HCT116 (cell line): ENCODE measurements around the gene TAMM41. TPM values are rescaled to one million over a fixed set of nuclear protein-coding genes. Genes with fewer than 3 reads are reported as not detected.
"Not testable (repeated sequence)": the region's sequence is repeated elsewhere in the genome, so short reads cannot be mapped to it uniquely, and the experiment has no call there.

Experiments used
- ATAC-seq: fragments of 200-7000 bp; cut with Tn5 transposase; 2 replicates; pipeline ENCODE4 v1.9.1; 2020; ENCODE audit warnings: mild to moderate bottlenecking, moderate library complexity
- BruUV-seq: library from RNA; stranded (reverse); fragments of 400-500 nt; replicated peaks from 2 replicates; lab custom pipeline; 2021; lab: Mats Ljungman, UMichigan
- CTCF ChIA-PET: fragments of 300-600 bp; sonication (Branson Sonifier 250); formaldehyde crosslinking; loops from one replicate; lab custom pipeline; 2021; ENCODE audit warnings: antibody characterized with exemption; lab: Charles Lee
- POLR2A ChIA-PET: fragments of 300-600, 350-600 bp; sonication (Branson Sonifier 250); formaldehyde crosslinking; loops from one replicate; lab custom pipeline; 2021; ENCODE audit warnings: antibody characterized with exemption; lab: Charles Lee
- RAD21 ChIA-PET, 2 experiments: fragments of 300-600 bp; sonication (Branson Sonifier 250); formaldehyde crosslinking; loops; one replicate each; lab custom pipeline; 2023; ENCODE audit warnings: low total read pairs in 2 of 2; ENCODE audit not compliant: uncharacterized antibody in 2 of 2, unreplicated experiment in 2 of 2, low non-redundant PET in 1 of 2; lab: Charles Lee
- DNase-seq: peaks from one replicate; pipeline ENCODE4 v3.0.0-alpha.2; 2010; ENCODE audit warnings: low read depth, low spot score
- H2AFZ ChIP-seq: fragments of 200-600 bp; shearing (Covaris generic), sonication (generic); 2 replicates; pipeline ENCODE4 v1.6.1; 2017; ENCODE audit warnings: low read depth, mixed run types, mixed read lengths, antibody characterized with exemption, low read length; ENCODE audit not compliant: poor library complexity, severe bottlenecking
- H3K27ac ChIP-seq: 2 replicates; pipeline ENCODE4 v1.5.1; 2012; ENCODE audit warnings: low read depth, low read length
- H3K27me3 ChIP-seq: fragments of 200-600 bp; sonication (generic); 2 replicates; pipeline ENCODE4 v1.6.1; 2016; ENCODE audit warnings: mixed run types, low read length, mixed read lengths; ENCODE audit not compliant: insufficient read depth
- H3K36me3 ChIP-seq, 2 experiments: fragments of 200-500 bp in 1 of 2; fragments of 200-600 bp in 1 of 2; sonication (Bioruptor generic) in 1 of 2; sonication (generic) in 1 of 2; 2 replicates each; pipeline versions ENCODE4 v1.5.1 to v1.6.1; 2014 to 2016; ENCODE audit warnings: low read length in 2 of 2, inconsistent platforms in 1 of 2, mixed read lengths in 1 of 2, mixed run types in 1 of 2; ENCODE audit not compliant: insufficient read depth in 2 of 2, control insufficient read depth in 1 of 2
- H3K4me1 ChIP-seq, 2 experiments: fragments of 200-600 bp in 1 of 2; sonication (generic) in 1 of 2; 2 replicates each; pipeline versions ENCODE4 v1.5.1 to v1.6.1; 2012 to 2017; ENCODE audit warnings: low read length in 2 of 2, inconsistent platforms in 1 of 2, mild to moderate bottlenecking in 1 of 2, mixed read lengths in 1 of 2, mixed run types in 1 of 2, moderate library complexity in 1 of 2; ENCODE audit not compliant: insufficient read depth in 2 of 2, control insufficient read depth in 1 of 2
- H3K4me2 ChIP-seq: fragments of 200-600 bp; sonication (generic); 2 replicates; pipeline ENCODE4 v1.6.1; 2017; ENCODE audit warnings: mixed run types, low read length, mixed read lengths
- H3K4me3 ChIP-seq, 2 experiments: fragments of 200-600 bp in 1 of 2; sonication (generic) in 1 of 2; replicated peaks in 1 of 2; 2 replicates each; pipeline ENCODE4 v1.5.1; 2011 to 2016; ENCODE audit warnings: low read length in 2 of 2, control low read depth in 1 of 2, low read depth in 1 of 2, mild to moderate bottlenecking in 1 of 2, mixed read lengths in 1 of 2, mixed run types in 1 of 2
- H3K79me2 ChIP-seq: fragments of 200-600 bp; sonication (generic); 2 replicates; pipeline ENCODE4 v1.6.1; 2017; ENCODE audit warnings: mild to moderate bottlenecking, mixed run types, low read length, moderate library complexity, mixed read lengths; ENCODE audit not compliant: insufficient read depth
- H3K9ac ChIP-seq: fragments of 200-600 bp; sonication (generic); 2 replicates; pipeline ENCODE4 v1.6.1; 2016; ENCODE audit warnings: low read length, mixed read lengths
- H3K9me2 ChIP-seq: fragments of 200-600 bp; sonication (generic), shearing (Covaris generic); 2 replicates; pipeline ENCODE4 v1.6.1; 2017; ENCODE audit warnings: mixed run types, mild to moderate bottlenecking, moderate library complexity; ENCODE audit not compliant: insufficient read depth
- H3K9me3 ChIP-seq, 2 experiments: fragments of 200-500 bp in 1 of 2; fragments of 200-600 bp in 1 of 2; sonication (Bioruptor generic) in 1 of 2; sonication (generic) in 1 of 2; 2 replicates each; pipeline ENCODE4 v1.6.1; 2014 to 2017; ENCODE audit warnings: low read length in 2 of 2, mixed read lengths in 2 of 2, inconsistent platforms in 1 of 2, low read depth in 1 of 2, mild to moderate bottlenecking in 1 of 2, mixed run types in 1 of 2, moderate library complexity in 1 of 2; ENCODE audit not compliant: control insufficient read depth in 1 of 2, insufficient read depth in 1 of 2
- H4K20me1 ChIP-seq: fragments of 200-600 bp; sonication (generic), shearing (Covaris generic); 2 replicates; pipeline ENCODE4 v1.6.1; 2017; ENCODE audit warnings: mixed run types, mild to moderate bottlenecking, moderate library complexity; ENCODE audit not compliant: insufficient read depth
- CBX3 ChIP-seq: IDR thresholded peaks from 2 replicates; pipeline ENCODE4 v1.6.1; 2012; ENCODE audit warnings: low read depth
- CEBPB ChIP-seq: IDR thresholded peaks from 2 replicates; pipeline ENCODE4 v1.6.1; 2012; ENCODE audit warnings: low read depth
- EGR1 ChIP-seq: IDR thresholded peaks from 2 replicates; pipeline ENCODE4 v1.6.1; 2012; ENCODE audit warnings: low read depth
- ELF1 ChIP-seq: IDR thresholded peaks from 2 replicates; pipeline ENCODE4 v1.6.1; 2012; ENCODE audit warnings: low read depth, borderline replicate concordance
- EZH2 ChIP-seq: fragments of 200-600 bp; sonication (generic); IDR thresholded peaks from 2 replicates; pipeline ENCODE4 v1.6.1; 2017; ENCODE audit warnings: antibody characterized with exemption, mixed run types
- EZH2phosphoT487 ChIP-seq: fragments of 200-600 bp; IDR thresholded peaks from 2 replicates; pipeline ENCODE4 v1.6.1; 2018; ENCODE audit warnings: antibody characterized with exemption, borderline replicate concordance
- POLR2AphosphoS5 ChIP-seq: IDR thresholded peaks from 2 replicates; pipeline ENCODE4 v1.6.1; 2011; ENCODE audit warnings: mild to moderate bottlenecking, low read depth, low read length, moderate library complexity
- SIN3A ChIP-seq: IDR thresholded peaks from 2 replicates; pipeline ENCODE4 v1.6.1; 2012; ENCODE audit warnings: low read depth
- SRF ChIP-seq: IDR thresholded peaks from 2 replicates; pipeline ENCODE4 v1.6.1; 2012; ENCODE audit warnings: low read depth
- YY1 ChIP-seq: IDR thresholded peaks from 2 replicates; pipeline ENCODE4 v1.6.1; 2011; ENCODE audit warnings: low read length, low read depth, moderate library complexity, mild to moderate bottlenecking; ENCODE audit not compliant: insufficient replicate concordance; ENCODE audit errors: extremely low read depth
- ZNF274 ChIP-seq: fragments of 200-500 bp; sonication (Bioruptor generic); IDR thresholded peaks from 2 replicates; pipeline ENCODE4 v1.6.1; 2014; ENCODE audit warnings: mild to moderate bottlenecking, low read depth, low read length, inconsistent platforms
- intact Hi-C: fragments of 100-400 bp; cut with micrococcal nuclease; formaldehyde crosslinking; loops from 2 replicates; pipeline ENCODE4 v1.10.0; 2022
- total RNA-seq: library from RNA; stranded (reverse); gene quantifications from one replicate; pipeline ENCODE4 v1.2.1, GENCODE V29; 2021; ENCODE audit not compliant: unreplicated experiment
- TF ChIP-seq, protein P1 (sequence below): IDR thresholded peaks from 2 replicates; pipeline ENCODE4 v1.6.1; 2012; ENCODE audit warnings: low read depth
- TF ChIP-seq, protein P2 (sequence below): IDR thresholded peaks from 2 replicates; pipeline ENCODE4 v1.6.1; 2012
- TF ChIP-seq, protein P3 (sequence below): IDR thresholded peaks from 2 replicates; pipeline ENCODE4 v1.6.1; 2011; ENCODE audit warnings: mild to moderate bottlenecking, low read length, moderate library complexity; ENCODE audit not compliant: insufficient replicate concordance; ENCODE audit errors: extremely low read depth

Gene TAMM41
- total RNA-seq, 1 experiment from 2014 or later, result 17.9 TPM

DNA sequence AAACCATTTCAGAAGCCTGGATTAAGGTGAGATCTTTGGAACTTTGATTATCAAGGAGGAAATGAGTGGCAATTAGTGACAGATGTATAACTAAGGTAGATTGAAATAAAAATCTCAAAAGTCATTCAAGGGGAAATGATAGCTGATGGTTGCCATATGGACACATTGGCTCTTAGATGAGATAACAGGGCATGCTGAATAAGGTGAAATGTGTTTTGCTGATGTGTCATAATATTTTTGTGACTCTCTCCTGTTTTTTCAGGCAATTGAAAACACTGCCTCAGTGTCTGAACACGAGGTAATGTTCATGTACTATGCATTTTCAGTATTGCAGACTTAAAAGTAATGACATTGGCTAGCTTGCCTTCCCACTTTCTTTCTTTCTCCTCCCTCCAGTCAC, 13.5 kb upstream of the TAMM41 start:
- H3K9me2 ChIP-seq, H3K4me3 ChIP-seq, H3K4me1 ChIP-seq, H4K20me1 ChIP-seq, H3K79me2 ChIP-seq, H3K9ac ChIP-seq, H3K27ac ChIP-seq, BruUV-seq, ATAC-seq, H3K36me3 ChIP-seq, H3K27me3 ChIP-seq, H3K4me2 ChIP-seq, DNase-seq, H3K9me3 ChIP-seq, H2AFZ ChIP-seq, CTCF ChIA-PET, POLR2A ChIA-PET, intact Hi-C loops: not testable (repeated sequence)
- RAD21 ChIA-PET, result interaction anchor here in 1 of 2 experiments (0.8 kb wide), 1 partner anchor 275 kb away, joined by 4 read pairs; no protein-coding TSS in a partner anchor

DNA sequence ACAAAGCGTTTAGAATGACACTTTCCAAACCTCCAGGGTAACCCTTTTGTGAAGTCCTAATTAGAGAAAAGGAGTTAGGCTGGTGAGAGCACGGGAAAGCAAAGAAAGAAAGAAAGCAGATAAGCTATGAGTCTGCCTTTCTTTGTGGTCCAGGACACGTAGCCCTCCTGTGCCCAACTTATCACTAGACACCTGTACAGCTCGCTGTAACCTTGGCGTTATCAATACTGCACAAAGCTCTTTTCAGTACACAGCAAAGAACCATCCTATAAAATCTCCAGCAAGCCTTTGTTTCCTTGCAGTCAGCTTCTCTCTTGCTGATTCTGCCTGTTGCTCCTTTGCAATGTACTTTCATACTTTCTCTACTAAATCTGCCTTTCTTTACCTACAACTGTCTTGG, 6.8 kb upstream of the TAMM41 start:
- Histone ChIP-seq H3K27me3 (peaks cover 4% of the 10 kb centered on the region; the same call in 1 of the 2 replicates), H3K4me1 (no peaks in the 10 kb centered on the region), H3K9me2 (no peaks in the 10 kb centered on the region), H3K36me3 (no peaks in the 10 kb centered on the region), H2AFZ (no peak overlapping the region), H3K4me2 (no peak overlapping the region), H3K27ac (no peak overlapping the region), H3K79me2 (no peaks in the 10 kb centered on the region), H4K20me1 (no peaks in the 10 kb centered on the region), H3K4me3 (no peak overlapping the region), H3K9ac (no peak overlapping the region), H3K9me3 (no peaks in the 10 kb centered on the region)
- POLR2A ChIA-PET, result no interaction called here
- no TSS peak for BruUV-seq
- ATAC-seq, result no peak
- no peak for DNase-seq
- RAD21 ChIA-PET, result no interaction called here
- CTCF ChIA-PET, result no interaction called here
- intact Hi-C loops, result no loop called here
- TF ChIP-seq ELF1 (no peak), EZH2phosphoT487 (no peak), ZNF274 (no peak), CEBPB (no peak), EGR1 (no peak), POLR2AphosphoS5 (no peak), YY1 (no peak), SRF (no peak), SIN3A (no peak), EZH2 (no peak), CBX3 (no peak)
- TF ChIP-seq, protein P1, sequence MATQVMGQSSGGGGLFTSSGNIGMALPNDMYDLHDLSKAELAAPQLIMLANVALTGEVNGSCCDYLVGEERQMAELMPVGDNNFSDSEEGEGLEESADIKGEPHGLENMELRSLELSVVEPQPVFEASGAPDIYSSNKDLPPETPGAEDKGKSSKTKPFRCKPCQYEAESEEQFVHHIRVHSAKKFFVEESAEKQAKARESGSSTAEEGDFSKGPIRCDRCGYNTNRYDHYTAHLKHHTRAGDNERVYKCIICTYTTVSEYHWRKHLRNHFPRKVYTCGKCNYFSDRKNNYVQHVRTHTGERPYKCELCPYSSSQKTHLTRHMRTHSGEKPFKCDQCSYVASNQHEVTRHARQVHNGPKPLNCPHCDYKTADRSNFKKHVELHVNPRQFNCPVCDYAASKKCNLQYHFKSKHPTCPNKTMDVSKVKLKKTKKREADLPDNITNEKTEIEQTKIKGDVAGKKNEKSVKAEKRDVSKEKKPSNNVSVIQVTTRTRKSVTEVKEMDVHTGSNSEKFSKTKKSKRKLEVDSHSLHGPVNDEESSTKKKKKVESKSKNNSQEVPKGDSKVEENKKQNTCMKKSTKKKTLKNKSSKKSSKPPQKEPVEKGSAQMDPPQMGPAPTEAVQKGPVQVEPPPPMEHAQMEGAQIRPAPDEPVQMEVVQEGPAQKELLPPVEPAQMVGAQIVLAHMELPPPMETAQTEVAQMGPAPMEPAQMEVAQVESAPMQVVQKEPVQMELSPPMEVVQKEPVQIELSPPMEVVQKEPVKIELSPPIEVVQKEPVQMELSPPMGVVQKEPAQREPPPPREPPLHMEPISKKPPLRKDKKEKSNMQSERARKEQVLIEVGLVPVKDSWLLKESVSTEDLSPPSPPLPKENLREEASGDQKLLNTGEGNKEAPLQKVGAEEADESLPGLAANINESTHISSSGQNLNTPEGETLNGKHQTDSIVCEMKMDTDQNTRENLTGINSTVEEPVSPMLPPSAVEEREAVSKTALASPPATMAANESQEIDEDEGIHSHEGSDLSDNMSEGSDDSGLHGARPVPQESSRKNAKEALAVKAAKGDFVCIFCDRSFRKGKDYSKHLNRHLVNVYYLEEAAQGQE, result no peak
- TF ChIP-seq, protein P2, sequence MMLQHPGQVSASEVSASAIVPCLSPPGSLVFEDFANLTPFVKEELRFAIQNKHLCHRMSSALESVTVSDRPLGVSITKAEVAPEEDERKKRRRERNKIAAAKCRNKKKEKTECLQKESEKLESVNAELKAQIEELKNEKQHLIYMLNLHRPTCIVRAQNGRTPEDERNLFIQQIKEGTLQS, result no peak
- TF ChIP-seq, protein P3, sequence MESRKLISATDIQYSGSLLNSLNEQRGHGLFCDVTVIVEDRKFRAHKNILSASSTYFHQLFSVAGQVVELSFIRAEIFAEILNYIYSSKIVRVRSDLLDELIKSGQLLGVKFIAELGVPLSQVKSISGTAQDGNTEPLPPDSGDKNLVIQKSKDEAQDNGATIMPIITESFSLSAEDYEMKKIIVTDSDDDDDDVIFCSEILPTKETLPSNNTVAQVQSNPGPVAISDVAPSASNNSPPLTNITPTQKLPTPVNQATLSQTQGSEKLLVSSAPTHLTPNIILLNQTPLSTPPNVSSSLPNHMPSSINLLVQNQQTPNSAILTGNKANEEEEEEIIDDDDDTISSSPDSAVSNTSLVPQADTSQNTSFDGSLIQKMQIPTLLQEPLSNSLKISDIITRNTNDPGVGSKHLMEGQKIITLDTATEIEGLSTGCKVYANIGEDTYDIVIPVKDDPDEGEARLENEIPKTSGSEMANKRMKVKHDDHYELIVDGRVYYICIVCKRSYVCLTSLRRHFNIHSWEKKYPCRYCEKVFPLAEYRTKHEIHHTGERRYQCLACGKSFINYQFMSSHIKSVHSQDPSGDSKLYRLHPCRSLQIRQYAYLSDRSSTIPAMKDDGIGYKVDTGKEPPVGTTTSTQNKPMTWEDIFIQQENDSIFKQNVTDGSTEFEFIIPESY, result no peak
